Activated naive CD8-positive, alpha-beta T cell (primary cell): Measurements from ENCODE around the gene INSIG1.

Experiments used
- H3K27ac Mint-ChIP-seq: one replicate; pipeline ENCODE4 v1.8.0; 2021; ENCODE audit warnings: mixed read lengths
- H3K27me3 Mint-ChIP-seq: one replicate; pipeline ENCODE4 v1.8.0; 2021; ENCODE audit warnings: mixed read lengths
- H3K36me3 Mint-ChIP-seq: one replicate; pipeline ENCODE4 v1.8.0; 2021; ENCODE audit warnings: mixed read lengths
- H3K4me1 Mint-ChIP-seq: one replicate; pipeline ENCODE4 v1.8.0; 2021; ENCODE audit warnings: low read depth, mixed read lengths
- H3K4me3 Mint-ChIP-seq: one replicate; pipeline ENCODE4 v1.8.0; 2021; ENCODE audit warnings: mild to moderate bottlenecking, mixed read lengths
- H3K9me3 Mint-ChIP-seq: one replicate; pipeline ENCODE4 v1.8.0; 2021; ENCODE audit warnings: low read depth, mixed read lengths

Gene INSIG1

GRCh38 chr7:155261031-155261985 is 36.4 kb upstream of the INSIG1 start:
- H3K9me3 Mint-ChIP-seq, result no peaks in the 10 kb centered on the region
- peaks cover 1% of the 10 kb centered on the region for H3K27me3 Mint-ChIP-seq
- no peaks in the 10 kb centered on the region for H3K36me3 Mint-ChIP-seq
- no peak overlapping the region for H3K4me3 Mint-ChIP-seq
- no peak overlapping the region for H3K27ac Mint-ChIP-seq
- H3K4me1 Mint-ChIP-seq, result no peaks in the 10 kb centered on the region

- H3K9me3 Mint-ChIP-seq, result no peaks in the 10 kb centered on the region
- peaks cover 1% of the 10 kb centered on the region for H3K27me3 Mint-ChIP-seq
- no peaks in the 10 kb centered on the region for H3K4me1 Mint-ChIP-seq
- H3K27ac Mint-ChIP-seq, result no peak overlapping the region
- no peak overlapping the region for H3K4me3 Mint-ChIP-seq
- no peaks in the 10 kb centered on the region for H3K36me3 Mint-ChIP-seq
These were observed 35.6 kb upstream of the INSIG1 start for GRCh38 chr7:155262031-155262430.

GRCh38 chr7:155263051-155263450 is 34.6 kb upstream of the INSIG1 start:
- Mint-ChIP-seq H3K4me3 (no peak overlapping the region), H3K27me3 (peaks cover 1% of the 10 kb centered on the region), H3K9me3 (no peaks in the 10 kb centered on the region), H3K27ac (no peak overlapping the region), H3K36me3 (no peaks in the 10 kb centered on the region), H3K4me1 (no peaks in the 10 kb centered on the region)

- Mint-ChIP-seq H3K36me3 (no peaks in the 10 kb centered on the region), H3K27ac (no peak overlapping the region), H3K9me3 (no peaks in the 10 kb centered on the region), H3K27me3 (peaks cover 1% of the 10 kb centered on the region), H3K4me3 (no peak overlapping the region), H3K4me1 (no peaks in the 10 kb centered on the region)
These were observed 34.0 kb upstream of the INSIG1 start for GRCh38 chr7:155263581-155264143.

- no peak overlapping the region for H3K27ac Mint-ChIP-seq
- H3K9me3 Mint-ChIP-seq, result no peaks in the 10 kb centered on the region
- H3K27me3 Mint-ChIP-seq, result peaks cover 1% of the 10 kb centered on the region
- no peak overlapping the region for H3K4me3 Mint-ChIP-seq
- H3K4me1 Mint-ChIP-seq, result no peaks in the 10 kb centered on the region
- no peaks in the 10 kb centered on the region for H3K36me3 Mint-ChIP-seq
These were observed 32.5 kb upstream of the INSIG1 start for GRCh38 chr7:155265144-155265543.

GRCh38 chr7:155265961-155266360 is 31.7 kb upstream of the INSIG1 start:
- Mint-ChIP-seq H3K36me3 (no peaks in the 10 kb centered on the region), H3K27me3 (no peaks in the 10 kb centered on the region), H3K4me3 (no peak overlapping the region), H3K27ac (no peak overlapping the region), H3K9me3 (no peaks in the 10 kb centered on the region), H3K4me1 (peaks cover 3% of the 10 kb centered on the region)

- Mint-ChIP-seq H3K4me1 (peaks cover 4% of the 10 kb centered on the region), H3K36me3 (no peaks in the 10 kb centered on the region), H3K4me3 (no peak overlapping the region), H3K27ac (no peak overlapping the region), H3K27me3 (no peaks in the 10 kb centered on the region), H3K9me3 (no peaks in the 10 kb centered on the region)
These were observed 31.2 kb upstream of the INSIG1 start for GRCh38 chr7:155266440-155266839.

GRCh38 chr7:155267023-155267422 is 30.7 kb upstream of the INSIG1 start:
- no peak overlapping the region for H3K27ac Mint-ChIP-seq
- H3K27me3 Mint-ChIP-seq, result no peaks in the 10 kb centered on the region
- no peak overlapping the region for H3K4me3 Mint-ChIP-seq
- H3K4me1 Mint-ChIP-seq, result peaks cover 4% of the 10 kb centered on the region
- H3K36me3 Mint-ChIP-seq, result no peaks in the 10 kb centered on the region
- no peaks in the 10 kb centered on the region for H3K9me3 Mint-ChIP-seq

- Mint-ChIP-seq H3K4me3 (no peak overlapping the region), H3K4me1 (peaks cover 4% of the 10 kb centered on the region), H3K27me3 (no peaks in the 10 kb centered on the region), H3K9me3 (no peaks in the 10 kb centered on the region), H3K36me3 (no peaks in the 10 kb centered on the region), H3K27ac (no peak overlapping the region)
These were observed 30.2 kb upstream of the INSIG1 start for GRCh38 chr7:155267436-155267835.

- Mint-ChIP-seq H3K27me3 (no peaks in the 10 kb centered on the region), H3K4me3 (no peak overlapping the region), H3K27ac (no peak overlapping the region), H3K4me1 (peaks cover 4% of the 10 kb centered on the region), H3K36me3 (no peaks in the 10 kb centered on the region), H3K9me3 (no peaks in the 10 kb centered on the region)
These were observed 29.5 kb upstream of the INSIG1 start for GRCh38 chr7:155268211-155268610.

- peaks cover 4% of the 10 kb centered on the region for H3K4me1 Mint-ChIP-seq
- no peaks in the 10 kb centered on the region for H3K9me3 Mint-ChIP-seq
- no peaks in the 10 kb centered on the region for H3K27me3 Mint-ChIP-seq
- H3K36me3 Mint-ChIP-seq, result no peaks in the 10 kb centered on the region
- H3K27ac Mint-ChIP-seq, result no peak overlapping the region
- H3K4me3 Mint-ChIP-seq, result no peak overlapping the region
These were observed 28.6 kb upstream of the INSIG1 start for GRCh38 chr7:155268921-155269650.

GRCh38 chr7:155269766-155270585 is 27.7 kb upstream of the INSIG1 start:
- H3K27me3 Mint-ChIP-seq, result no peaks in the 10 kb centered on the region

GRCh38 chr7:155270861-155271260 is 26.8 kb upstream of the INSIG1 start:
- Mint-ChIP-seq H3K27ac (no peak overlapping the region), H3K36me3 (no peaks in the 10 kb centered on the region), H3K27me3 (no peaks in the 10 kb centered on the region), H3K9me3 (no peaks in the 10 kb centered on the region), H3K4me1 (peaks cover 4% of the 10 kb centered on the region), H3K4me3 (no peak overlapping the region)

More at GRCh38 chr7:155269766-155270585, 27.7 kb upstream of the INSIG1 start:
- Mint-ChIP-seq H3K9me3 (no peaks in the 10 kb centered on the region), H3K27ac (no peak overlapping the region), H3K4me3 (no peak overlapping the region), H3K36me3 (no peaks in the 10 kb centered on the region), H3K4me1 (peaks cover 4% of the 10 kb centered on the region)

- Mint-ChIP-seq H3K9me3 (no peaks in the 10 kb centered on the region), H3K27ac (no peak overlapping the region), H3K4me1 (peaks cover 4% of the 10 kb centered on the region), H3K4me3 (no peak overlapping the region), H3K27me3 (no peaks in the 10 kb centered on the region), H3K36me3 (no peaks in the 10 kb centered on the region)
These were observed 22.9 kb upstream of the INSIG1 start for GRCh38 chr7:155274633-155275355.
